Stimulated activated CD8-positive, alpha-beta memory T cell treated with anti-CD3 and anti-CD28 coated beads, Interleukin-12 subunit alpha, Interleukin-12 subunit beta, amount 100 ng/mL, for 1 hour (primary cell): Measurements from ENCODE around the gene ZBTB7C.
A peak's percentile ranks its signal among the peaks of the same experiment; 100 is the strongest.
"Not testable (repeated sequence)": the region's sequence is repeated elsewhere in the genome, so short reads cannot be mapped to it uniquely, and the experiment has no call there.

Source experiments
- DNase-seq: peaks from one replicate; pipeline ENCODE4 v3.0.0-alpha.2; 2020; ENCODE audit warnings: low read depth

The ZBTB7C gene

GRCh38 chr18:48408727-48409590 lies at the start of gene ZBTB7C:
ZBTB7C (minus strand) TSS chr18:48409383.
- DNase-seq: no peak

- no peak for DNase-seq
Observed at GRCh38 chr18:48456838-48457237, 47.7 kb upstream of the ZBTB7C start.

- DNase-seq: peak; percentile 32
Observed at GRCh38 chr18:48455555-48456478, 46.6 kb upstream of the ZBTB7C start.

GRCh38 chr18:48454261-48454757 lies 45.1 kb upstream of the ZBTB7C start:
- DNase-seq: no peak

GRCh38 chr18:48453330-48454066 lies 44.3 kb upstream of the ZBTB7C start:
- DNase-seq: no peak

GRCh38 chr18:48452861-48453323 lies 43.7 kb upstream of the ZBTB7C start:
- no peak for DNase-seq

GRCh38 chr18:48450685-48451084 lies 41.5 kb upstream of the ZBTB7C start:
- no peak for DNase-seq

GRCh38 chr18:48446582-48447225 lies 37.5 kb upstream of the ZBTB7C start:
- DNase-seq: peak; percentile 40

GRCh38 chr18:48445540-48445939 lies 36.4 kb upstream of the ZBTB7C start:
- DNase-seq: peak; percentile 45

- no peak for DNase-seq
Observed at GRCh38 chr18:48442761-48443160, 33.6 kb upstream of the ZBTB7C start.

- DNase-seq: no peak
Observed at GRCh38 chr18:48441405-48441881, 32.3 kb upstream of the ZBTB7C start.

- no peak for DNase-seq
Observed at GRCh38 chr18:48440924-48441323, 31.7 kb upstream of the ZBTB7C start.

GRCh38 chr18:48436907-48437306 lies 27.7 kb upstream of the ZBTB7C start:
- no peak for DNase-seq

GRCh38 chr18:48434382-48434781 lies 25.2 kb upstream of the ZBTB7C start:
- DNase-seq: not testable (repeated sequence)

- DNase-seq: no peak
Observed at GRCh38 chr18:48433541-48433940, 24.4 kb upstream of the ZBTB7C start.

- no peak for DNase-seq
Observed at GRCh38 chr18:48430150-48430549, 21.0 kb upstream of the ZBTB7C start.

- no peak for DNase-seq
Observed at GRCh38 chr18:48428475-48429177, 19.4 kb upstream of the ZBTB7C start.

- no peak for DNase-seq
Observed at GRCh38 chr18:48422947-48423378, 13.8 kb upstream of the ZBTB7C start.

- no peak for DNase-seq
Observed at GRCh38 chr18:48419277-48420022, 10.3 kb upstream of the ZBTB7C start.
